ENCODE results near the gene RAB43.
A peak's percentile ranks its signal among the peaks of the same experiment; 100 is the strongest.

Gene RAB43

GRCh38 chr3:129060276-129061022, 61.2 kb downstream of the RAB43 start, which contains the start of gene GP9:
Gene GP9, plus strand, starts transcription at chr3:129060779. Its CDS starts 961 bp downstream, at chr3:129061740.
- no peak for DNase-seq

- no peak for DNase-seq
Measured at GRCh38 chr3:129059311-129059958, 62.2 kb downstream of the RAB43 start.

- no peak for DNase-seq
Measured at GRCh38 chr3:129058441-129059200, 63.0 kb downstream of the RAB43 start.

DNA sequence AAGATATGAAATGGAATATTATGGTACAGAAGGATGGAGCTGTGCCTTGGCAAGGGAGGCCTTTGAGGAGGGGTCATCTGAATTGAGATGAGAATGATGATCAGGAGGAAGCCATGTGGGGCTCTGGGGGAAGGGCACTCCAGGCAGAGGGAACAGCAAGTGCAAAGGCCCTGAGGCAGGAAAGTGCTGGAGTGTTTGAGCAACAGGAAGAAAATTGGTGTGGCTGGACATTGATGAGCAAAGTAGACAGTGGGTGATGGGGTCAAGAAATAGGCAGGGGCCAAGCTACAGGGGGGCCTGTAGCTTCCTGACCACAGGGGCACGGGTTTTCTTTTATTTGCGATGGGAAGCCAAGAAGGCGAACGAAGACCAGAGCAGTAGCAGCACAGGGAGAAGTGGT, 64.4 kb downstream of the RAB43 start:
- no peak for DNase-seq

DNA sequence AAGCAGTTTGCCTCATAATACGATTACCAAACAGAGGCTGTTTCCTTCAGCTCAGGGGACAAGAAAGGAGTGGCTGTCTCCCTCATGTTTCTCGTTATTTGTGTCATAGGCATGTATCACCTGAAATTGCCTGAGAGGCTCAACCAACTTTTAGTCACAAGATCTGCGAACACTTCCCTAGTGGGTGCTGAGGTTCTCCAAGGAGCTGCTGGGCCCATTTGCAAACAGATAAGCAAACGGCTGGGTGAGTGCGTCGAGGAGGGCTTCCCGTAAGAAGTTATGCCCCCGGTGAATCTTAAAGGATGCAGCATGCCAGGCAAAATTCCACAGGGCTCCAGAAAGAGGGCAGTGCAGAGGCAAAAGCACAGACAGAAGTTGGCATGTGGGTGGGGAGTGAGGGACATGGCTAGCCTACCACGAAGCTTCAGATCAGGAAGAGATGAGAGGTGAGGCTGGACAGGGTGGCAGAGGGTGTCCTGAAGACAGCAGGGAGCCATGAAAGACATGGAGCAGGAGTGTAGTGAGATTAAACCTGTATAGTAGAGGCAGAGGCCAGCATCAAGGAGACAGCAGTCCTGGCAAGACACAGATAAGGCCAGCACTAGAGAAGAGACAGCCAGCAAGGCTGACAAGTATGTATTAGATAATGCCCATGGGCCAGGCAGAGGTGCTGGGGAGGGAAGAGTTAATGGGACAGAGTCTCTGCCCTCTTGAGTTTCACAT, 65.0 kb downstream of the RAB43 start:
- no peak for DNase-seq

GRCh38 chr3:129054605-129055104, 66.9 kb downstream of the RAB43 start:
- DNase-seq = no peak

GRCh38 chr3:129052675-129053074, 68.9 kb downstream of the RAB43 start:
- no peak for DNase-seq

GRCh38 chr3:129051871-129052340, 69.7 kb downstream of the RAB43 start:
- DNase-seq = no peak

- no peak for DNase-seq
Measured at GRCh38 chr3:129050556-129051295, 70.9 kb downstream of the RAB43 start.

- no peak for DNase-seq
Measured at GRCh38 chr3:129047553-129047839, 74.1 kb downstream of the RAB43 start.

DNA sequence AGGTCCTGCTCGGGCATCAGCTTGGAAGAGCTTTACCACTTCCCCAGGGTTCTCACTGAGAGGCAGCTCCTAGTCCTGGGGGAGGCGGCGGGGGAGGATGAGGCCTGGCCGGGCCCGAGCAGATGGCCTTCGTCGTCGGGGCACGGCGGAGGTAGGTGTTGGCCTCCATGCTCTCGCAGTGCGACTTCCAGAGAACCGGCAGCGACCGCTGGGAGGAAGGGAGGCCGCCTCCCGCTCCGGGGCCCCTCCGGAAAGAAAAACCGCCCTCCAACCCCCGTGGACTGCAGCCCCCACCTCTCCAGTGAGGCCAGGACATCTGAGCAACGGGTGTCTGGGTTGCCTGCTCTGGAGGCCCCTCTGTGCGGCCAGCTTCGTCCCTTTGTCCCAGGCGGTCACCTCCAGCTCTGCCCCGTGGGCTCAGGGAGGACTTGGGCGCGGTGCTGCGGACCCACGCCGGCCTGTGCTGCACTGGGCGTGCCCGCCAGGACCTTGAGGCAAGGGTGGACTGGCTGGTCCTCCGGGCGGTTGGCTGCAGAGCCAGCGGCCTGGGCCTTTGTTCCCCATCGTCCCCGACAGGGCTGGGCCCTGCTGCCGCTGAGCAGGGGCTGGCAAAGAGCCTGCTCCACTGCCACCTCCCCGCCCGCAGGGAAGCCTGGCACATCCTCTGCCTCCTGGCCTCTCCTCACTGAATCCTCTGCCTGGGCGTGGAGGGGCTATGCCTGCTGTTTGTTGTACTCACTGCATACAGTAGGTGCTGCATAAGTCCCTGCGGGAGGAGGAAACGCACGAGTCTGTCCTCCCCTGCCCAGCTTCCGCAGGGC, 74.7 kb downstream of the RAB43 start:
- no peak for DNase-seq

- DNase-seq = peak in 1 of 2 donors; percentile 29
Measured at GRCh38 chr3:129046037-129046731, 75.4 kb downstream of the RAB43 start.

- DNase-seq = peak in 1 of 2 donors; percentile 51
Measured at GRCh38 chr3:129045675-129046036, 75.9 kb downstream of the RAB43 start.

DNA sequence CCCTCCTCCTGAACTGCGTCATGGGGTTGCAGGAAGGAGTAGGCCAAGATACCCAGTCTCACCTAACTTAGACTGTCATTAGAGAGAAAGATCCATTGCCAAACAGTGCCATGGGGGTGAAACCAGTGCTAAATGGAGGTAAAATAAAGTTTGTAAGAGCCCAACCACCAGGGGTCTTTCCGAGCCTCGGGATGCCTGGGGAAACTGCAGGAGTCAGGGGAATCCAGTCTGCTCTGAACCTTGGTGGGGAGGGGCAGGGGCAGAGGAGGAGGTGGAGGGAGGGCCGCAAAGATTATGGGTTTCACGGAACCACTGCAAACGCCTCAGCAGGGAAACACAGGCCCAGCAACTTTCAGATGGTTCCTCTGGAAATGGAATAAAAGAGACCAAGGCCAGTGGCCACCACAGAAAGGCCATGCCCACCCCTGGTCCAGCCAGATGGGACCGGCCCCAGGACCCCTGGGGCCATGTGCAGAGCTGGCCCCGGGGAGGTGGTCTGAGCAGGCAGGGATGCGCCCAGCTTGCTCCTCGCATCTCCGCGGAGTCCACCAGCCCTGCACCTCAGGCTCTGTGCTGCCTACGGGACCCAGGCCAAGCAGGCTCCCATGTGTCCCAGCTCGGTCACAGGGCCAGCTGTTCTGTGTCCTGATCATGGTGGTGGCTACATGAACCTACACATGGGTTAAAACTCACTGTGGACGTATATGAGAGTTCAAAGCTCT, 80.9 kb downstream of the RAB43 start:
- DNase-seq = no peak

DNA sequence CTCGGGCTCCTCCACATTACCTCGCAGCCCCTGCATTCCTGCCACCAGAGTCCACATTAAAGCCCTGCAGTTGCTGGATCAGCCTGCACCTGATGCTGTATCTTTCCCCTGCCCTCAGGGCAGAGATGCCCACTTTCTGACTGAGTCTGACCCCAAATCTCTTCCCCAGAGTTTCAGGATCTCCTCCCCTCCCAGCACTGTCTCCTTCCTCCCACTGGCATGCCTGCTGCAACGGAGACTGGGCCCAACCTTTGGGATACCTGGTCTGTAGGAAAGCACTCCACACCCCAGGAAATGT, 81.6 kb downstream of the RAB43 start:
- no peak for DNase-seq

GRCh38 chr3:129039271-129040038, 82.1 kb downstream of the RAB43 start:
- no peak for DNase-seq

- no peak for DNase-seq
Measured at GRCh38 chr3:129038121-129038855, 83.3 kb downstream of the RAB43 start.
